HEK293 (cell line): ENCODE data around the gene ADI1.

ENCODE experiments used
- ZBTB1 ChIP-seq: fragments of 450-650 bp; formaldehyde crosslinking; IDR thresholded peaks from 2 replicates; pipeline ENCODE4 v1.5.1; 2016; ENCODE audit warnings: missing biosample characterization, missing genetic modification characterization
- ZFP41 ChIP-seq: fragments of 450-650 bp; formaldehyde crosslinking; IDR thresholded peaks from 2 replicates; pipeline ENCODE4 v1.5.1; 2016; ENCODE audit warnings: missing biosample characterization, missing genetic modification characterization, borderline replicate concordance
- ZNF169 ChIP-seq: fragments of 450-650 bp; formaldehyde crosslinking; IDR thresholded peaks from 2 replicates; pipeline ENCODE4 v1.5.1; 2016; ENCODE audit warnings: missing biosample characterization, missing genetic modification characterization
- ZNF629 ChIP-seq: fragments of 450-650 bp; formaldehyde crosslinking; IDR thresholded peaks from 2 replicates; pipeline ENCODE4 v1.5.1; 2017; ENCODE audit warnings: missing biosample characterization, missing genetic modification characterization
- ZNF677 ChIP-seq: fragments of 450-650 bp; IDR thresholded peaks from 2 replicates; pipeline ENCODE4 v1.5.0; 2018; ENCODE audit warnings: missing biosample characterization, mild to moderate bottlenecking, missing genetic modification characterization, moderate library complexity
- ZNF830 ChIP-seq: fragments of 450-650 bp; IDR thresholded peaks from 2 replicates; pipeline ENCODE4 v1.5.0; 2018; ENCODE audit warnings: missing biosample characterization, missing genetic modification characterization, low read depth, mild to moderate bottlenecking, moderate library complexity
- TF ChIP-seq, protein P1 (sequence below): fragments of 450-650 bp; formaldehyde crosslinking; IDR thresholded peaks from 2 replicates; pipeline ENCODE4 v1.5.1; 2016; ENCODE audit warnings: missing biosample characterization, missing genetic modification characterization
- TF ChIP-seq, protein P2 (sequence below): fragments of 450-650 bp; formaldehyde crosslinking; IDR thresholded peaks from 2 replicates; pipeline ENCODE4 v1.5.1; 2017; ENCODE audit warnings: missing biosample characterization, missing genetic modification characterization

DNA sequence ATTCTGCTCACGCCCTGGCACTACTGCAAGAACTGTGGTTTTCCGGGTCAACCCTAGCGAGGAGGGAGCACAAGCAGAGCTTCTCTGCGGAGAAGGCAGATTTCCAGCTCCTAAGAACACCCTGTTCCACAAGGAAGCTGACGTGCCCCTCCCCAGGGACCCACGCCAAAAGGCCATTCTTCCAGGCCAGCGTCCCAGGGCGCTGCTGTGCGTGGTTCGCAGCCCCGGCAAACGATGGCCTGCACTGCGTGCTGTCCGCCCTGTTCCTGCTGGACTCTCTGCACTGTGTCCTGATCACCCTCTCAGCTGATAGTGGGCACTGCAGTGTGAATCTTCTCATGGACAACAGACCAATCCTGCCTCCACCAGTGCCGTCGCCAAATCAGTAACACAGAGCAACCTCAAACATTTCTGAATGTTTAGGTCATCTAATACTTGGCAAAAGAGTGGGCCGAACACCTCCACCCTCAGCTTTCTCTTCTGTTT is 49.1 kb downstream of the ADI1 start:
- TF ChIP-seq, protein P1, sequence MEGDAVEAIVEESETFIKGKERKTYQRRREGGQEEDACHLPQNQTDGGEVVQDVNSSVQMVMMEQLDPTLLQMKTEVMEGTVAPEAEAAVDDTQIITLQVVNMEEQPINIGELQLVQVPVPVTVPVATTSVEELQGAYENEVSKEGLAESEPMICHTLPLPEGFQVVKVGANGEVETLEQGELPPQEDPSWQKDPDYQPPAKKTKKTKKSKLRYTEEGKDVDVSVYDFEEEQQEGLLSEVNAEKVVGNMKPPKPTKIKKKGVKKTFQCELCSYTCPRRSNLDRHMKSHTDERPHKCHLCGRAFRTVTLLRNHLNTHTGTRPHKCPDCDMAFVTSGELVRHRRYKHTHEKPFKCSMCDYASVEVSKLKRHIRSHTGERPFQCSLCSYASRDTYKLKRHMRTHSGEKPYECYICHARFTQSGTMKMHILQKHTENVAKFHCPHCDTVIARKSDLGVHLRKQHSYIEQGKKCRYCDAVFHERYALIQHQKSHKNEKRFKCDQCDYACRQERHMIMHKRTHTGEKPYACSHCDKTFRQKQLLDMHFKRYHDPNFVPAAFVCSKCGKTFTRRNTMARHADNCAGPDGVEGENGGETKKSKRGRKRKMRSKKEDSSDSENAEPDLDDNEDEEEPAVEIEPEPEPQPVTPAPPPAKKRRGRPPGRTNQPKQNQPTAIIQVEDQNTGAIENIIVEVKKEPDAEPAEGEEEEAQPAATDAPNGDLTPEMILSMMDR (tag by site-specific recombination): no peak
- TF ChIP-seq, protein P2, sequence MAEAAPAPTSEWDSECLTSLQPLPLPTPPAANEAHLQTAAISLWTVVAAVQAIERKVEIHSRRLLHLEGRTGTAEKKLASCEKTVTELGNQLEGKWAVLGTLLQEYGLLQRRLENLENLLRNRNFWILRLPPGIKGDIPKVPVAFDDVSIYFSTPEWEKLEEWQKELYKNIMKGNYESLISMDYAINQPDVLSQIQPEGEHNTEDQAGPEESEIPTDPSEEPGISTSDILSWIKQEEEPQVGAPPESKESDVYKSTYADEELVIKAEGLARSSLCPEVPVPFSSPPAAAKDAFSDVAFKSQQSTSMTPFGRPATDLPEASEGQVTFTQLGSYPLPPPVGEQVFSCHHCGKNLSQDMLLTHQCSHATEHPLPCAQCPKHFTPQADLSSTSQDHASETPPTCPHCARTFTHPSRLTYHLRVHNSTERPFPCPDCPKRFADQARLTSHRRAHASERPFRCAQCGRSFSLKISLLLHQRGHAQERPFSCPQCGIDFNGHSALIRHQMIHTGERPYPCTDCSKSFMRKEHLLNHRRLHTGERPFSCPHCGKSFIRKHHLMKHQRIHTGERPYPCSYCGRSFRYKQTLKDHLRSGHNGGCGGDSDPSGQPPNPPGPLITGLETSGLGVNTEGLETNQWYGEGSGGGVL: no peak
- no peak for TF ChIP-seq ZFP41 (tag by site-specific recombination)
- TF ChIP-seq ZNF169 (tag by site-specific recombination): no peak
- no peak for TF ChIP-seq ZBTB1 (tag by site-specific recombination)
- TF ChIP-seq ZNF677 (tag by site-specific recombination): no peak
- no peak for TF ChIP-seq ZNF830 (tag by site-specific recombination)
- no peak for TF ChIP-seq ZNF629 (tag by site-specific recombination)
